ENCODE measurements around the gene TRPM7. TPM values are rescaled to one million over a fixed set of nuclear protein-coding genes. Genes with fewer than 3 reads are reported as not detected.

The TRPM7 gene
- total and polyA plus RNA-seq, 9 donors: 12.4 to 57.2 (median 40.4) TPM

GRCh38 chr15:50531766-50532165, 154.8 kb downstream of the TRPM7 start:
- no peak overlapping the region for H3K4me3 ChIP-seq
- no peak for TF ChIP-seq POLR2A (IDR thresholded peaks at IDR 0.05)
- TF ChIP-seq EP300 (IDR thresholded peaks at IDR 0.05): no peak
- TF ChIP-seq, protein P1, sequence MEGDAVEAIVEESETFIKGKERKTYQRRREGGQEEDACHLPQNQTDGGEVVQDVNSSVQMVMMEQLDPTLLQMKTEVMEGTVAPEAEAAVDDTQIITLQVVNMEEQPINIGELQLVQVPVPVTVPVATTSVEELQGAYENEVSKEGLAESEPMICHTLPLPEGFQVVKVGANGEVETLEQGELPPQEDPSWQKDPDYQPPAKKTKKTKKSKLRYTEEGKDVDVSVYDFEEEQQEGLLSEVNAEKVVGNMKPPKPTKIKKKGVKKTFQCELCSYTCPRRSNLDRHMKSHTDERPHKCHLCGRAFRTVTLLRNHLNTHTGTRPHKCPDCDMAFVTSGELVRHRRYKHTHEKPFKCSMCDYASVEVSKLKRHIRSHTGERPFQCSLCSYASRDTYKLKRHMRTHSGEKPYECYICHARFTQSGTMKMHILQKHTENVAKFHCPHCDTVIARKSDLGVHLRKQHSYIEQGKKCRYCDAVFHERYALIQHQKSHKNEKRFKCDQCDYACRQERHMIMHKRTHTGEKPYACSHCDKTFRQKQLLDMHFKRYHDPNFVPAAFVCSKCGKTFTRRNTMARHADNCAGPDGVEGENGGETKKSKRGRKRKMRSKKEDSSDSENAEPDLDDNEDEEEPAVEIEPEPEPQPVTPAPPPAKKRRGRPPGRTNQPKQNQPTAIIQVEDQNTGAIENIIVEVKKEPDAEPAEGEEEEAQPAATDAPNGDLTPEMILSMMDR (IDR thresholded peaks at IDR 0.05): no peak
- intact Hi-C loops (cut with DNase I): no loop called here
- H3K27me3 ChIP-seq: no peaks in the 10 kb centered on the region
- DNase-seq: no peak
- no peak overlapping the region for H3K27ac ChIP-seq
- H3K9me3 ChIP-seq: no peaks in the 10 kb centered on the region
- H3K36me3 ChIP-seq: no peaks in the 10 kb centered on the region
- WGBS, 3 donors: 17 to 29% (median 24%) methylated on average over 4 of the region's 4 CpGs
- no peaks in the 10 kb centered on the region for H3K4me1 ChIP-seq (ENCODE audit: insufficient read depth)

DNA sequence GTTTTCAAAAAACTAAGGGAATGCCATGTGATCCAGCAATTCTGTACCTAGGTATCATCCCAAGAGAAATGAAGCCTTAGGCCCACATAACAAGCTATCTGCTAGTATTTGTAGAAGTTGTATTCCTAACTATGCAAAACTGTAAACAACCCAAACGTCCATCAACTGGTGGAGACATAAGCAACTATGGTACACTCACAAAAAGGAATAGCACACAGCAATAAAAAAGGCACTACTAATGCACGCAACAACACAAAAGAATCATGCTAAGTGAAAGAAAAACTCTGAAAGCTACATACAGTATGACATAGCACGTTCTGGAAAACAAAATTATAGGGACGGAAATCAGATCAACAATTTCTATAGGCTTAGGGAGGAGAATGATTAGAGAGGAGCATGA, 155.4 kb downstream of the TRPM7 start:
- intact Hi-C loops (cut with DNase I): no loop called here
- no peaks in the 10 kb centered on the region for H3K27me3 ChIP-seq
- H3K36me3 ChIP-seq: no peaks in the 10 kb centered on the region
- H3K4me1 ChIP-seq (ENCODE audit: insufficient read depth): no peaks in the 10 kb centered on the region
- H3K9me3 ChIP-seq: no peaks in the 10 kb centered on the region
- H3K27ac ChIP-seq: no peak overlapping the region
- no peak for DNase-seq
- 81 to 85% (median 84%) methylated on average over 4 of the region's 4 CpGs for WGBS, 3 donors
- H3K4me3 ChIP-seq: no peak overlapping the region
- TF ChIP-seq, protein P1 (IDR thresholded peaks at IDR 0.05): no peak
- TF ChIP-seq EP300 (IDR thresholded peaks at IDR 0.05) (no peak), POLR2A (IDR thresholded peaks at IDR 0.05) (no peak)

- Histone ChIP-seq H3K27ac (no peak overlapping the region), H3K4me3 (no peak overlapping the region), H3K27me3 (no peaks in the 10 kb centered on the region), H3K36me3 (no peaks in the 10 kb centered on the region), H3K4me1 (ENCODE audit: insufficient read depth) (no peaks in the 10 kb centered on the region), H3K9me3 (no peaks in the 10 kb centered on the region)
- WGBS, 3 donors: 32 to 43% (median 35%) methylated on average over 5 of the region's 5 CpGs
- intact Hi-C loops (cut with DNase I): no loop called here
- TF ChIP-seq EP300 (IDR thresholded peaks at IDR 0.05): no peak
- no peak for TF ChIP-seq POLR2A (IDR thresholded peaks at IDR 0.05)
- TF ChIP-seq, protein P1 (IDR thresholded peaks at IDR 0.05): no peak
- no peak for DNase-seq
Measured at GRCh38 chr15:50523851-50524251, 162.7 kb downstream of the TRPM7 start.

GRCh38 chr15:50519740-50520425, 166.7 kb downstream of the TRPM7 start:
- intact Hi-C loops (cut with DNase I): no loop called here
- no peaks in the 10 kb centered on the region for H3K9me3 ChIP-seq
- H3K27ac ChIP-seq: no peak overlapping the region
- WGBS, 3 donors: 50 to 62% (median 56%) methylated on average over 7 of the region's 7 CpGs
- no peak for TF ChIP-seq EP300 (IDR thresholded peaks at IDR 0.05)
- TF ChIP-seq, protein P1 (IDR thresholded peaks at IDR 0.05): no peak
- no peaks in the 10 kb centered on the region for H3K4me1 ChIP-seq (ENCODE audit: insufficient read depth)
- no peaks in the 10 kb centered on the region for H3K36me3 ChIP-seq
- no peaks in the 10 kb centered on the region for H3K27me3 ChIP-seq
- no peak overlapping the region for H3K4me3 ChIP-seq
- DNase-seq: no peak
